ENCODE measurements around the gene ENOX1. TPM values are rescaled to one million over a fixed set of nuclear protein-coding genes. Genes with fewer than 3 reads are reported as not detected.

Gene ENOX1
- total RNA-seq, 1 donor from 2014 or later: 1.1 TPM

- Mint-ChIP-seq H3K27me3 (ENCODE audit: insufficient read depth, low read depth) (peaks cover 2% of the 10 kb centered on the region), H3K4me3 (no peak overlapping the region), H3K36me3 (no peaks in the 10 kb centered on the region), H3K9me3 (peaks cover 6% of the 10 kb centered on the region), H3K4me1 (peaks cover 16% of the 10 kb centered on the region), H3K27ac (no peak overlapping the region)
- no peaks in the 10 kb centered on the region for H3K79me2 ChIP-seq (ENCODE audit: low read depth)
- no peak for DNase-seq (ENCODE audit: low spot score)
- H2AFZ ChIP-seq (replicated peaks): no peak overlapping the region
- no peak overlapping the region for H3K4me3 ChIP-seq
- H3F3A ChIP-seq (ENCODE audit: low read depth): no peaks in the 10 kb centered on the region
- no peaks in the 10 kb centered on the region for H3K4me1 ChIP-seq
- H3K27me3 ChIP-seq: no peaks in the 10 kb centered on the region
- TF ChIP-seq, protein P1, sequence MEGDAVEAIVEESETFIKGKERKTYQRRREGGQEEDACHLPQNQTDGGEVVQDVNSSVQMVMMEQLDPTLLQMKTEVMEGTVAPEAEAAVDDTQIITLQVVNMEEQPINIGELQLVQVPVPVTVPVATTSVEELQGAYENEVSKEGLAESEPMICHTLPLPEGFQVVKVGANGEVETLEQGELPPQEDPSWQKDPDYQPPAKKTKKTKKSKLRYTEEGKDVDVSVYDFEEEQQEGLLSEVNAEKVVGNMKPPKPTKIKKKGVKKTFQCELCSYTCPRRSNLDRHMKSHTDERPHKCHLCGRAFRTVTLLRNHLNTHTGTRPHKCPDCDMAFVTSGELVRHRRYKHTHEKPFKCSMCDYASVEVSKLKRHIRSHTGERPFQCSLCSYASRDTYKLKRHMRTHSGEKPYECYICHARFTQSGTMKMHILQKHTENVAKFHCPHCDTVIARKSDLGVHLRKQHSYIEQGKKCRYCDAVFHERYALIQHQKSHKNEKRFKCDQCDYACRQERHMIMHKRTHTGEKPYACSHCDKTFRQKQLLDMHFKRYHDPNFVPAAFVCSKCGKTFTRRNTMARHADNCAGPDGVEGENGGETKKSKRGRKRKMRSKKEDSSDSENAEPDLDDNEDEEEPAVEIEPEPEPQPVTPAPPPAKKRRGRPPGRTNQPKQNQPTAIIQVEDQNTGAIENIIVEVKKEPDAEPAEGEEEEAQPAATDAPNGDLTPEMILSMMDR (IDR thresholded peaks at IDR 0.05): no peak
- TF ChIP-seq EZH2 (IDR thresholded peaks at IDR 0.05) (no peak), EZH2phosphoT487 (IDR thresholded peaks at IDR 0.05) (no peak)
- no peak overlapping the region for H3K9ac ChIP-seq
- H3K27ac ChIP-seq: no peak overlapping the region
- no peaks in the 10 kb centered on the region for H4K20me1 ChIP-seq (ENCODE audit: low read depth)
- H3K36me3 ChIP-seq: no peaks in the 10 kb centered on the region
- H3K4me2 ChIP-seq: no peak overlapping the region
- no peaks in the 10 kb centered on the region for H3K9me3 ChIP-seq (ENCODE audit: low read depth)
Measured at GRCh38 chr13:43816401-43816889, 29.7 kb upstream of the ENOX1 start.

DNA sequence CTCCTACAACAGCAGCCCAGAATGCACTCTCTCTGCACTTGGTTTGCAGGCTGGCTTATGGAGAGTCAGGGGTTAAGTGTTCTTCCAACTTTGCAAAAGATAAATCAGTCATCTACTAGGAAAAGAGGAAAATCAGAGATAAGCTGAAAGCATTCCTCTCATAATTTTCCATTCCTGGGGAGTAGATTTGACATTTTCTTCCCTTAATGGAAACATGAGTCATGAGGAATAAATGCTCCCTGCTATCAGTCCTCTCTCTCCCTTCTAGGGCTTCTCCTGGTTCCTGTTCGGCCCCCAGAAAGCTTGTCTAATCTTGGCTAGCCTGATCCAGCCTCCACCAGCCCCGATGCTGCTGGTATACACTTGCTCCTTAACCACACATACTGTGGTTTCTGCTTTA lies 28.4 kb upstream of the ENOX1 start:
- no peak overlapping the region for H2AFZ ChIP-seq (replicated peaks)

GRCh38 chr13:43808676-43809075 lies 21.9 kb upstream of the ENOX1 start:
- Histone ChIP-seq H3K27me3 (no peaks in the 10 kb centered on the region), H4K20me1 (ENCODE audit: low read depth) (no peaks in the 10 kb centered on the region), H3K9ac (no peak overlapping the region), H3K4me3 (no peak overlapping the region), H3K27ac (no peak overlapping the region), H3K4me1 (no peaks in the 10 kb centered on the region), H3K4me2 (no peak overlapping the region), H3F3A (ENCODE audit: low read depth) (no peaks in the 10 kb centered on the region), H2AFZ (replicated peaks) (no peak overlapping the region), H3K9me3 (ENCODE audit: low read depth) (no peaks in the 10 kb centered on the region), H3K79me2 (ENCODE audit: low read depth) (no peaks in the 10 kb centered on the region), H3K36me3 (no peaks in the 10 kb centered on the region)
- no peak for DNase-seq (ENCODE audit: low spot score)
- TF ChIP-seq, protein P1 (IDR thresholded peaks at IDR 0.05): no peak
- TF ChIP-seq EZH2phosphoT487 (IDR thresholded peaks at IDR 0.05) (no peak), EZH2 (IDR thresholded peaks at IDR 0.05) (no peak)
- H3K9me3 Mint-ChIP-seq: no peaks in the 10 kb centered on the region
- peaks cover 7% of the 10 kb centered on the region for H3K4me1 Mint-ChIP-seq
- no peaks in the 10 kb centered on the region for H3K36me3 Mint-ChIP-seq
- no peak overlapping the region for H3K4me3 Mint-ChIP-seq
- H3K27me3 Mint-ChIP-seq (ENCODE audit: insufficient read depth, low read depth): peaks cover 2% of the 10 kb centered on the region
- no peak overlapping the region for H3K27ac Mint-ChIP-seq

More for the DNA sequence above, 28.4 kb upstream of the ENOX1 start:
- DNase-seq (ENCODE audit: low spot score): no peak
- Histone ChIP-seq H3K9me3 (ENCODE audit: low read depth) (no peaks in the 10 kb centered on the region), H3K4me3 (no peak overlapping the region), H4K20me1 (ENCODE audit: low read depth) (no peaks in the 10 kb centered on the region), H3K27me3 (no peaks in the 10 kb centered on the region), H3K4me2 (no peak overlapping the region), H3K79me2 (ENCODE audit: low read depth) (no peaks in the 10 kb centered on the region), H3F3A (ENCODE audit: low read depth) (no peaks in the 10 kb centered on the region), H3K27ac (no peak overlapping the region), H3K9ac (no peak overlapping the region), H3K4me1 (no peaks in the 10 kb centered on the region), H3K36me3 (no peaks in the 10 kb centered on the region)
- Mint-ChIP-seq H3K36me3 (no peaks in the 10 kb centered on the region), H3K4me1 (peaks cover 16% of the 10 kb centered on the region), H3K4me3 (no peak overlapping the region), H3K27ac (no peak overlapping the region), H3K9me3 (peaks cover 3% of the 10 kb centered on the region), H3K27me3 (ENCODE audit: insufficient read depth, low read depth) (peaks cover 2% of the 10 kb centered on the region)
- TF ChIP-seq EZH2 (IDR thresholded peaks at IDR 0.05) (no peak), EZH2phosphoT487 (IDR thresholded peaks at IDR 0.05) (no peak)
- TF ChIP-seq, protein P1 (IDR thresholded peaks at IDR 0.05): no peak
